Measurements from ENCODE around the gene MYO5B. TPM values are rescaled to one million over a fixed set of nuclear protein-coding genes. Genes with fewer than 3 reads are reported as not detected.

Gene MYO5B
- total and polyA plus RNA-seq, 2 donors (not counting 1 experiment from before 2014, with no cell fraction given): 0.30 to 1.7 TPM

DNA sequence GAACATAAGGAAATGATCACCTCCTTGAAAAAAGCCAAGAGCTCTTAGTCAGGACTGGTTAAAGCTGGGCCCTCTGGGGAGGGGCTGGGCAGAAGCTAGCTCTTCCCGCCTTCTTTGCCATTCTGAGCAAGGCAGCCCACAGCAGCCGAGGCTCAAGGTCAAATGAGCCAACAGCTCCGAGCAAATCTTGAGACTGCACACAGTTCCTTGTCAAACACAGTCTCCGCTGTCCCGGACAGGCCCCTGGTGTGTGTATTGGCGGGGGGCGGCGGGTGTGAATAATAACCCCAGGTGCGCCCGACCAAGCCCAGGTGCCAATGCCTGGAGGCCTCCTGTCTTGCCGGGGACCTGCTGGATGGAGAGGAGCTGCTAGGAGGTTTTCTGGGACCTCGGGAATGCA, 335.2 kb downstream of the MYO5B start:
- TF ChIP-seq, protein P1, sequence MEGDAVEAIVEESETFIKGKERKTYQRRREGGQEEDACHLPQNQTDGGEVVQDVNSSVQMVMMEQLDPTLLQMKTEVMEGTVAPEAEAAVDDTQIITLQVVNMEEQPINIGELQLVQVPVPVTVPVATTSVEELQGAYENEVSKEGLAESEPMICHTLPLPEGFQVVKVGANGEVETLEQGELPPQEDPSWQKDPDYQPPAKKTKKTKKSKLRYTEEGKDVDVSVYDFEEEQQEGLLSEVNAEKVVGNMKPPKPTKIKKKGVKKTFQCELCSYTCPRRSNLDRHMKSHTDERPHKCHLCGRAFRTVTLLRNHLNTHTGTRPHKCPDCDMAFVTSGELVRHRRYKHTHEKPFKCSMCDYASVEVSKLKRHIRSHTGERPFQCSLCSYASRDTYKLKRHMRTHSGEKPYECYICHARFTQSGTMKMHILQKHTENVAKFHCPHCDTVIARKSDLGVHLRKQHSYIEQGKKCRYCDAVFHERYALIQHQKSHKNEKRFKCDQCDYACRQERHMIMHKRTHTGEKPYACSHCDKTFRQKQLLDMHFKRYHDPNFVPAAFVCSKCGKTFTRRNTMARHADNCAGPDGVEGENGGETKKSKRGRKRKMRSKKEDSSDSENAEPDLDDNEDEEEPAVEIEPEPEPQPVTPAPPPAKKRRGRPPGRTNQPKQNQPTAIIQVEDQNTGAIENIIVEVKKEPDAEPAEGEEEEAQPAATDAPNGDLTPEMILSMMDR (IDR thresholded peaks at IDR 0.05): no peak
- no peak for TF ChIP-seq EZH2 (IDR thresholded peaks at IDR 0.05; ENCODE audit: borderline replicate concordance, insufficient read depth, low read depth, low read length, poor library complexity, severe bottlenecking)
- Mint-ChIP-seq H3K27ac (no peak overlapping the region), H3K27me3 (no peaks in the 10 kb centered on the region), H3K4me3 (no peak overlapping the region), H3K9me3 (ENCODE audit: insufficient read depth) (no peaks in the 10 kb centered on the region), H3K4me1 (no peaks in the 10 kb centered on the region)
- Histone ChIP-seq H3K4me3 (ENCODE audit: control extremely low read depth in 1 of 5, extremely low read depth in 1 of 5, insufficient read depth in 1 of 5, low read depth in 2 of 5, low read length in 4 of 5) (no peak overlapping the region), H2AFZ (ENCODE audit: insufficient read depth, low read depth, low read length, poor library complexity, severe bottlenecking) (no peak overlapping the region), H3K27me3 (replicated peaks in 1 of 4; ENCODE audit: control extremely low read depth in 1 of 4, control insufficient read depth in 3 of 4, insufficient read depth in 4 of 4, low read length in 3 of 4) (no peaks in the 10 kb centered on the region), H3K36me3 (replicated peaks in 1 of 2; ENCODE audit: control extremely low read depth in 1 of 2, control insufficient read depth in 1 of 2, extremely low read depth in 1 of 2, insufficient read depth in 2 of 2, low read length in 1 of 2) (no peaks in the 10 kb centered on the region), H3K27ac (ENCODE audit: low read length in 2 of 2) (no peak overlapping the region), H4K20me1 (ENCODE audit: control insufficient read depth, insufficient read depth, low read length, poor library complexity, severe bottlenecking) (no peaks in the 10 kb centered on the region), H3K4me2 (replicated peaks; ENCODE audit: low read depth, low read length, poor library complexity, severe bottlenecking) (no peak overlapping the region), H3K79me2 (ENCODE audit: control insufficient read depth, insufficient read depth, low read length) (no peaks in the 10 kb centered on the region), H3K4me1 (ENCODE audit: control insufficient read depth in 2 of 2, insufficient read depth in 2 of 2, low read length in 2 of 2) (no peaks in the 10 kb centered on the region), H3K9ac (ENCODE audit: low read length) (no peak overlapping the region), H3K9me3 (ENCODE audit: control extremely low read depth in 1 of 3, control insufficient read depth in 2 of 3, insufficient read depth in 1 of 3, low read length in 2 of 3) (no peaks in the 10 kb centered on the region)
- ATAC-seq (ENCODE audit: low read depth) (no peak), DNase-seq (no peak)
- ChIA-PET CTCF (interaction anchor here (0.6 to 7.3 kb wide), 10 partner anchors 13 to 1385 kb away, joined by 3 to 127 read pairs (median 4); no protein-coding TSS in a partner anchor), POLR2A (no interaction called here)
- WGBS (ENCODE audit: insufficient coverage): 99% methylated on average over 9 of the region's 12 CpGs
- intact Hi-C loops (cut with micrococcal nuclease): no loop called here

DNA sequence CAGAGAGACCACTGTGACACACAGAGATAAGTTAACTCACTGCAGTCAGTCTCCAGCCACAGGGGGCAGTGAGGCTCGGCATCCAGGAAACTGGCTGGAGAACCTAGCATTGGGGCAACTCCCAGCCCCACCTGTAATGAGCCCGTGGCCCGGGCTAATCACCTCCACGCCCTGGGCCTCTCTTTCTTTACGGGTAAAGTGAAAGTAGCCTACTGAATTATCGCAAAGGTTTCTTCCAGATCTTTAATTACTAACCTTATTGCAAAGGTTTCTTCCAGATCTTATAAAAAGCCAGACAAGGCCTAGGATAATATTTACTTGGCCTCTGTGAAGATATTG, 336.0 kb downstream of the MYO5B start:
- H3K27ac Mint-ChIP-seq: no peak overlapping the region
- no peaks in the 10 kb centered on the region for H3K4me1 Mint-ChIP-seq
- ChIA-PET POLR2A (no interaction called here), CTCF (interaction anchor here (0.7 to 7.3 kb wide), 10 partner anchors 12 to 1384 kb away, joined by 3 to 127 read pairs (median 6); no protein-coding TSS in a partner anchor)
- no peaks in the 10 kb centered on the region for H3K4me1 ChIP-seq (ENCODE audit: control insufficient read depth in 2 of 2, insufficient read depth in 2 of 2, low read length in 2 of 2)
- ATAC-seq (ENCODE audit: low read depth) (no peak), DNase-seq (no peak)
- no peaks in the 10 kb centered on the region for H4K20me1 ChIP-seq (ENCODE audit: control insufficient read depth, insufficient read depth, low read length, poor library complexity, severe bottlenecking)
- no peak overlapping the region for H3K4me2 ChIP-seq (replicated peaks; ENCODE audit: low read depth, low read length, poor library complexity, severe bottlenecking)
- H3K27me3 Mint-ChIP-seq: no peaks in the 10 kb centered on the region
- H2AFZ ChIP-seq (ENCODE audit: insufficient read depth, low read depth, low read length, poor library complexity, severe bottlenecking): no peak overlapping the region
- H3K36me3 ChIP-seq (replicated peaks in 1 of 2; ENCODE audit: control extremely low read depth in 1 of 2, control insufficient read depth in 1 of 2, extremely low read depth in 1 of 2, insufficient read depth in 2 of 2, low read length in 1 of 2): no peaks in the 10 kb centered on the region
- whole genome bisulfite sequencing (ENCODE audit: insufficient coverage): 74% methylated on average over 4 of the region's 6 CpGs
- intact Hi-C loops (cut with micrococcal nuclease): no loop called here
- H3K9me3 Mint-ChIP-seq (ENCODE audit: insufficient read depth): no peaks in the 10 kb centered on the region
- H3K27me3 ChIP-seq (replicated peaks in 1 of 4; ENCODE audit: control extremely low read depth in 1 of 4, control insufficient read depth in 3 of 4, insufficient read depth in 4 of 4, low read length in 3 of 4): no peaks in the 10 kb centered on the region
- no peak overlapping the region for H3K27ac ChIP-seq (ENCODE audit: low read length in 2 of 2)
- H3K4me3 ChIP-seq (ENCODE audit: control extremely low read depth in 1 of 5, extremely low read depth in 1 of 5, insufficient read depth in 1 of 5, low read depth in 2 of 5, low read length in 4 of 5): no peak overlapping the region
- no peak overlapping the region for H3K4me3 Mint-ChIP-seq
- H3K9ac ChIP-seq (ENCODE audit: low read length): no peak overlapping the region
- no peaks in the 10 kb centered on the region for H3K79me2 ChIP-seq (ENCODE audit: control insufficient read depth, insufficient read depth, low read length)
- no peaks in the 10 kb centered on the region for H3K9me3 ChIP-seq (ENCODE audit: control extremely low read depth in 1 of 3, control insufficient read depth in 2 of 3, insufficient read depth in 1 of 3, low read length in 2 of 3)
- TF ChIP-seq EZH2 (IDR thresholded peaks at IDR 0.05; ENCODE audit: borderline replicate concordance, insufficient read depth, low read depth, low read length, poor library complexity, severe bottlenecking): no peak
- TF ChIP-seq, protein P1 (IDR thresholded peaks at IDR 0.05): no peak

Measured in B cell (primary cell).